Suprapubic skin (tissue), 4 donors: ENCODE measurements around the gene MTRF1L.

ENCODE experiments used
- EP300 ChIP-seq: sonication (generic); formaldehyde crosslinking; IDR thresholded peaks from one replicate; pipeline ENCODE4 v1.6.1; 2017; ENCODE audit warnings: antibody characterized with exemption
- POLR2A ChIP-seq, 2 donors: fragments of 450-650 bp; IDR thresholded peaks; one replicate each; pipeline ENCODE4 v1.6.1; 2017; ENCODE audit warnings: antibody characterized with exemption in 2 of 2, mild to moderate bottlenecking in 2 of 2, moderate library complexity in 2 of 2
- POLR2AphosphoS5 ChIP-seq, 3 donors: sonication (generic); formaldehyde crosslinking; IDR thresholded peaks; one replicate each; pipeline ENCODE4 v1.6.1; 2017; ENCODE audit warnings: antibody characterized with exemption in 3 of 3
- TF ChIP-seq, protein P1 (sequence below), 2 donors: fragments of 200-600 bp in 1 of 2; fragments of 450-650 bp in 1 of 2; sonication (generic) in 1 of 2; IDR thresholded peaks; one replicate each; pipeline ENCODE4 v1.5.1; 2016 to 2019; ENCODE audit warnings: antibody characterized with exemption in 2 of 2, mild to moderate bottlenecking in 1 of 2, moderate library complexity in 1 of 2

DNA sequence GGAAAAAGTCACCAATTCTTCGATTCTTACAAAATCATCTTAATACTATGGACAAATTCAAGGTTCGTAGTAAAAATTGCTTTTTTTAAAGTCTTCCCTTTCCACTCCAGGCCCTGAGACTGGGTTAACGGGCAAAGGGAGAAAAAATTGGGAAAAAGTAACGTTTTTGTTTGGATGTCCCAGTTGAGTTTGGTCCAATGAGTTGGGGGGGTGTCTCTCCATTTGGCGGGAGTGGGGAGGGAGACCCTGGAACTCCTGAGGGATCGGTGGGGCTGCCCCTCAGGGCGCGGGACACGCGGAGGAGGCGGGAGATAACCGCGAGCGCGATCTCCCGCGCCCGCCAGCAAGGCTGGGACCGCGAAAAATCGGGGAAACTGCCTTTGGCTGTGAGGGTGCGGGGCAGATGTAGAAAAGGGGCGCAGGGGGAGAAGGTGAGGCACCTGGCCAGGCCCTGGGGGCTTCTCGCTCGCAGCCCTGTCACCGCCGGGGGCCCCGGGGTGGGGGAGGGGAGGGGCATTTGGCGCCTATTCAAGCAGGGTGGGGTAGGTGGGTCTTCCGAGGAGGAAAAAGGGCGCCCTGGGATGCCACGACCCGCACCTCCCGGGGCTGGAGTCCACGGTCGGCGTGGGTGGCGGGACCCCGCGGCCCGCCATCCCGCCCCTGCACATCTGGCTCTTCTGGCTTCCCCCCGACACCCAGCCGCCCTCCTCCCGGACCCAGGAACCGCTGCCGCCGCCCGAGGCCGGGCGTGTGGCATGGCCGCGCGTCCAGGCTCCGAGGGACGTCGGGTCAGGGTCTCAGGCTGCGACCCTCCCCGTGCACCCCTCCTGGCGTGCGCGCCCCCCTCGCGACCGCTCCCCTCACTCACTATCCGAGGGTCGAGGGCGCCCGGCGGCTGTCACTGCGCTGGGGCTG is 20.3 kb downstream of the MTRF1L start:
- TF ChIP-seq, protein P1, sequence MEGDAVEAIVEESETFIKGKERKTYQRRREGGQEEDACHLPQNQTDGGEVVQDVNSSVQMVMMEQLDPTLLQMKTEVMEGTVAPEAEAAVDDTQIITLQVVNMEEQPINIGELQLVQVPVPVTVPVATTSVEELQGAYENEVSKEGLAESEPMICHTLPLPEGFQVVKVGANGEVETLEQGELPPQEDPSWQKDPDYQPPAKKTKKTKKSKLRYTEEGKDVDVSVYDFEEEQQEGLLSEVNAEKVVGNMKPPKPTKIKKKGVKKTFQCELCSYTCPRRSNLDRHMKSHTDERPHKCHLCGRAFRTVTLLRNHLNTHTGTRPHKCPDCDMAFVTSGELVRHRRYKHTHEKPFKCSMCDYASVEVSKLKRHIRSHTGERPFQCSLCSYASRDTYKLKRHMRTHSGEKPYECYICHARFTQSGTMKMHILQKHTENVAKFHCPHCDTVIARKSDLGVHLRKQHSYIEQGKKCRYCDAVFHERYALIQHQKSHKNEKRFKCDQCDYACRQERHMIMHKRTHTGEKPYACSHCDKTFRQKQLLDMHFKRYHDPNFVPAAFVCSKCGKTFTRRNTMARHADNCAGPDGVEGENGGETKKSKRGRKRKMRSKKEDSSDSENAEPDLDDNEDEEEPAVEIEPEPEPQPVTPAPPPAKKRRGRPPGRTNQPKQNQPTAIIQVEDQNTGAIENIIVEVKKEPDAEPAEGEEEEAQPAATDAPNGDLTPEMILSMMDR (IDR thresholded peaks at IDR 0.05): no peak
- TF ChIP-seq POLR2A (IDR thresholded peaks at IDR 0.05) (no peak), EP300 (no peak), POLR2AphosphoS5 (IDR thresholded peaks at IDR 0.05) (no peak)
